GM12891 (cell line): ENCODE measurements around the gene AK3.
"Not testable (repeated sequence)": the region's sequence is repeated elsewhere in the genome, so short reads cannot be mapped to it uniquely, and the experiment has no call there.

ENCODE experiments used
- DNase-seq: peaks from one replicate; pipeline ENCODE4 v3.0.0; 2011; ENCODE audit warnings: low spot score; ENCODE audit not compliant: insufficient read length
- FAIRE-seq: peaks from 2 replicates; lab custom pipeline; 2011; peaks lifted over from hg19 to GRCh38; lab: Jason Lieb, UNC
- PAX5 ChIP-seq: IDR thresholded peaks from 2 replicates; pipeline ENCODE4 v1.6.1; 2011; ENCODE audit warnings: low read length, moderate library complexity, mild to moderate bottlenecking; ENCODE audit not compliant: insufficient read depth, severe bottlenecking
- POLR2A ChIP-seq: IDR thresholded peaks from 2 replicates; pipeline ENCODE4 v1.6.1; 2011; ENCODE audit warnings: low read depth, low read length, control low read depth
- POLR2AphosphoS5 ChIP-seq: IDR thresholded peaks from 2 replicates; pipeline ENCODE4 v1.6.1; 2011; ENCODE audit warnings: low read depth, low read length, control low read depth
- POU2F2 ChIP-seq: IDR thresholded peaks from 2 replicates; pipeline ENCODE4 v1.6.1; 2011; ENCODE audit warnings: low read depth, mild to moderate bottlenecking, control low read depth, low read length, moderate library complexity
- SPI1 ChIP-seq: IDR thresholded peaks from 2 replicates; pipeline ENCODE4 v1.6.1; 2011; ENCODE audit warnings: low read depth, low read length, control low read depth
- TAF1 ChIP-seq: IDR thresholded peaks from 2 replicates; pipeline ENCODE4 v1.6.1; 2011; ENCODE audit warnings: low read depth, low read length, control low read depth

Gene AK3

DNA sequence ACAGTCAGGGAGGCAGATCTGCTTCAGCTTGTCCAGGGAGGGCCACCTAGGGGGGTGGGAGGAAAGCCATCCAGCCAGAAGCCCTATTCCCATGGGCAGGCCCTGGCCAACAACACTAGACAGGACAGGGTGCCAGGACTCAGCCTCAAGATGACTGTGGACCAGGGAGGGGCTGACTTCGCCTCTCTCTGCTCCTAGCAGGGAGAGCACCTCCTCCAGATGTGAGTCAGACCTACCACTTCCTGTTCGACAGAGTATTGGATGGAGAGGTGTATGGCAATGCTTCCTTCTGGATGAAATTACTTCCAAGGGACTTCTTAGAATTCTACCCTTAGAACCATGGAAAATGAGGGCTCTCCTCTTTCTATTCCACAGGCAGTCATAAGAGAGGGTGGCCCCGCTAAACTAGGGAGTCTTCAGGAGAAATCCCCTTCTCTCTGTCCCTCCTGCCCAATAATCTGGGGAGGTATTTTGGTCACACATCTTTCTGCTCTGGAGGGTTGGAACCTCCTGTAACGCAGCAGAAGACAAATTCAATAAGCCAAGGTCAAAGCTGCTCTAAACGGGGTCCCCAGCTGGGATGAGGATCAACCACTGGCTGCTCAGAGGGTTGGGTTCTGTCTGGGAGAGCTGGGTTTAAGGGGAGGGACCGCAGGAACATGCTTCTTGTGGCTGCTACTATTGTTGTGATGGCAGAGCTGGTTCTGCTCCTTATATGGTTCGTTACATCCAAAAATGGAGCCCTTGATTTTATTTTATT, 28.5 kb upstream of the AK3 start:
- DNase-seq (no peak), FAIRE-seq (no peak)
- TF ChIP-seq POU2F2 (no peak), SPI1 (peak; percentile 60)

DNA sequence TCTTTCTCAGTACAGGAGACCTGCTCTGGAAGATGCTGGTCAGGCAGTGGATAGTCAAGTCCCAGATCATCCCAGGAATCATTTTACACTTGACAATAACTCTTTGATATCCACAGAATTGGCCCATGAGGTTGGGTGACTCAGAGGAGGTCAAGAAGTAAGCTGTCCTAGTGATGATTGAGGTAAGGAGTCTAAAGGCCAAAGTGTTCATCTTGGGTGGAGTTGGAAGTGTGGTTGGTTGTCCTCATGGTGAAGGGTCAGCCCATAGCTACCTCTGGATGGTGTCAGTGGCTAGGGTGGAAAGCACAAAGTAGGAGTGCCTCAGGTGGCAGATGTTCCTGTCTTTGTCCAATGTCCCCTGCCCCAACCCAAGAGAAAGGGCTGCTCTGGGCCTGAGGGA, 27.7 kb upstream of the AK3 start:
- DNase-seq = no peak
- TF ChIP-seq SPI1 (no peak), POU2F2 (no peak)
- no peak for FAIRE-seq

- DNase-seq (no peak), FAIRE-seq (peak; percentile 13)
- TF ChIP-seq PAX5 (no peak), POLR2AphosphoS5 (no peak), POLR2A (no peak), POU2F2 (no peak), TAF1 (no peak), SPI1 (no peak)
Measured at GRCh38 chr9:4764033-4764432, 23.0 kb upstream of the AK3 start.

DNA sequence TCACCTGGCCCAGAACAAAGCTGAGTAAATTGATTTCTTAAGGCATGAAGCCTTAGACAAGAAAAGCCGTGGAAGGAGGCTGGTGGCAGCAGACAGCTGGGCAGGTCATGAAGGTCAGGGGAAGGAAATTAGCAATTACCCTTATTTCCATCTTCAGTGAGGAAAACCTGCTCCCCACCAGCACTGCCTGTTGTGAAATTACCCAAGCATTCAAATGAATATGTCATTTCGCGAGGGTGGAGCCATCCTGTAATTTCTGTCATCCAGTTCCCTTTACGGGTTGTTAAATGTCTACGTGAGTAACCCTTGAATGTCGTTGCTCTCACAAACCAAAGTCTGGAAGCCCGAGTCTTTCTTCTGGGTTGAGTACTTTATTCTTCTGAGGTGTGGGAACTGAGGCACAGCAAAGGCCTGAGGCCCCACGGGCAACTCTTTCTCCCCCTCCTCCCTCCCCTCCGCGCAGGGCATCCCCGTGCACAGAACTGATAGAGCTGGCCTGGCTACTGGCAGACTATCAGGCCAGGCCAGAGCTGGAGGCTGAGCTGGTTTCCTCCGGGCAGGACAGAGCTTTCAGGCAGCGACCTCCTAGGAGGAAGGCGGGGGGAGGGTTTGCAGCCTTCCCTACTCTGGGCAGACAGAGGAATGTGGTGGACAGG, 22.0 kb upstream of the AK3 start:
- FAIRE-seq (peak; percentile 41), DNase-seq (no peak)
- no peak for TF ChIP-seq PAX5
- TF ChIP-seq SPI1 = 0 out of 2 replicates have a peak, but pooled peaks have one; percentile 27
- no peak for TF ChIP-seq TAF1
- no peak for TF ChIP-seq POU2F2
- no peak for TF ChIP-seq POLR2AphosphoS5
- no peak for TF ChIP-seq POLR2A

DNA sequence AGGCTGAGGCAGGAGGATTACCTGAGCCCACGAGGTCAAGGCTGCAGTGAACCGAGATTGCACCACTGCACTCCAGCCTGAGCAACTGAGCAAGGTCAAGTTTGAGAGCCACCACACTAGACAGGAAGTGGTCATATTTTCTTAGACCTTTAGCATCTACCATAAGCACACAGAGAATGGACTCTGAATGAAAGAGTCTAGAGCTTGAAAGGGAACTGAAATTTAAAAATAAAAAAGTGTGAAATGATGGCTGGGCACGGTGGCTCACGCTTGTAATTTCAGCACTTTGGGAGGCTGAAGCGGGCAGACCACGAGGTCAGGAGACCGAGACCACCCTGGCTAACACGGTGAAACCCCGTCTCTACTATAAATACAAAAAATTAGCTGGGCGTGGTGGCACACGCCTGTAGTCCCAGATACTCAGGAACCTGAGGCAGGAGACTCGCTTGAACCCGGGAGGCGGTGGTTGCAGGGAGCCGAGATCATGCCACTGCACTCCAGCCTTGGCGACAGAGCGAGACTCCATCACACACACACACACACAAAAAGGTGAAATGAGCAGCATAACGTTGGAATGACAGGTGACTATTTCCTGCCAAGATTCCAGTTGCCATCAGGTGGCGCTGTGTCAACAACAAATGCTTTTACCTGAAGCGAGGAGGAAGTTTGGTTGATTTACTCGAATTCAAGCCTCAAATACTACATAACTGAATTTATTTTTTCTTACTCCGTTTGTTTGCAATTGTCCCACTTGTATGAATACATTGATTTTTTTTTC, 21.3 kb upstream of the AK3 start:
- FAIRE-seq (peak; percentile 93), DNase-seq (no peak)
- peak; percentile 66 for TF ChIP-seq SPI1
- no peak for TF ChIP-seq POU2F2

DNA sequence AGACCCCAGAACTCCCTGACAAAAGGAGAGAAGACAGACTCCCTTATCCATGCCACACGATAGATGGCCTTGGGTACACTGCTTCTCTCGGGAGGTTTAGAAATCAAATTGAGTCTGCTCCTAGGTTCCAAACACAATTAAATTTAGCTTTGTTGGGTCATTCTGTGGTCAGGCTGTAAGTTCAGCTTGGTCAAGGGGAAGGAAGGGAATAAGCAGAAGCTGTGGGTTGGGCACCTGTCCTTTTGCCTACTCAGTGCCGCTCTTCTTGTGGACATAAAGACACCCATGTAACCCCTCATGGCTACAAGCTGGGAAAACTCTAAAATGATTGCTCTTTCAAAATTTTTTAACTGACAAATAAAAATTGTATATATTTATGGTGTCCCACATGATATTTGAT, 19.1 kb upstream of the AK3 start:
- no peak for TF ChIP-seq TAF1
- no peak for TF ChIP-seq PAX5
- no peak for TF ChIP-seq POU2F2
- no peak for TF ChIP-seq SPI1
- TF ChIP-seq POLR2AphosphoS5 = no peak
- no peak for TF ChIP-seq POLR2A
- DNase-seq (no peak), FAIRE-seq (no peak)

- TF ChIP-seq SPI1 (no peak), POU2F2 (no peak), POLR2A (no peak), POLR2AphosphoS5 (no peak), TAF1 (no peak), PAX5 (no peak)
- no peak for FAIRE-seq
- DNase-seq = no peak
Measured at GRCh38 chr9:4756420-4756819, 15.4 kb upstream of the AK3 start.

- peak; percentile 44; the same call in 1 of the 2 replicates for TF ChIP-seq SPI1
- TF ChIP-seq TAF1 = no peak
- no peak for TF ChIP-seq POU2F2
- peak; percentile 80 for FAIRE-seq
- no peak for DNase-seq
Measured at GRCh38 chr9:4755026-4755609, 14.1 kb upstream of the AK3 start.

DNA sequence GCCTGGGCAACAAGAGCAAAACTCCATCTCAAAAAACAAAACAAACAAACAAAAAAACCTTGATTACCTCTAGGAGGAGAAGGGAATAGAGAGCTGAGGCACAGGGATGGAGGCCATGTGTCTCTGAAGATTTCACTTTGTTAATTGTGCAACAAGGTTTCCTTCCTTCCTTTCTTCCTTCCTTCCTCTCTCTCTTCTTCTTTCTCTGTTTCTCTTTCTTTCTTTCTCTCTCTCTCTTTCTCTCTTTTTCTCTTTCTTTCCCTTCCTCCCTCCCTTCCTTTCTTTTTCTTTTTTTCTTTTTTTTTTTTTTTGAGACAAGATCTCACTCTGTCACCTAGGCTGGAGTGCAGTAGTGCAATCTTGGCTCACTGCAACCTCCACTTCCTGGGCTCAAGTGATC, 13.5 kb upstream of the AK3 start:
- FAIRE-seq, DNase-seq: not testable (repeated sequence)

DNA sequence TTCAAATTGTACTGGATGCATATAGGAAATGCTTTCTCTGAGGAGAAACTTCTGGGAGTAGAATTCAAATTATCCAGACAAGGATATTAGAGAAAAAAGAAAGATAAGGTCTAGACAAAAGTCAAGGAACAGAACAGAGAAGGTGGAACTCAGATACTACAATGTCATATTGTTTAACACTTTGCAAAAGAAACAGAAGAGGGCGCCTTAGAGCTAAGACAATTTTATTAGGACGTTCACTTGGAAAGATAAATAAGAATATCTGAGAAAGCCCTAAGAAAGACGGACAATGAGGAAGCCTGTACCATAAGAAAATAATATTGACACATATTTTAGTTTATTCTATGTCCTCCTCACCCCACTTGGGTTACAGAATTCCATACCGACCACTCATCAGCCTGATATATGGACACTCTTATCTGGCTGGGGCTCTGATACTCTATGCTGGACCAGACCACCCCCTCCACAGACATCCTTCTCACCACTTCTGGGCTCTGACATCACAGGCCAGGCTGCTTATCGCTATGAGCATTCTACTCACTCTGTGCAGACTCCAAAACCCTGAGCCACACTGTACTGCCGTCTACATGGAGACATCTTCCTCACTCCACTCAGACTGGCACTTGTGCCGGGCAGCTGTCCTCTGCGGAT, 9.1 kb upstream of the AK3 start:
- no peak for TF ChIP-seq POU2F2
- no peak for TF ChIP-seq POLR2A
- no peak for TF ChIP-seq TAF1
- TF ChIP-seq PAX5 = no peak
- no peak for TF ChIP-seq SPI1
- TF ChIP-seq POLR2AphosphoS5 = no peak
- DNase-seq = no peak
- peak; percentile 55 for FAIRE-seq
